PC-3 (cell line): ENCODE data around the gene PCBP3.

Experiments used
- CTCF ChIP-seq: fragments of 300-600 bp; sonication (generic); conservative IDR thresholded peaks from 2 replicates; pipeline ENCODE4 v1.5.1; 2017; ENCODE audit warnings: antibody characterized with exemption, low read depth, mild to moderate bottlenecking, low read length
- EZH2 ChIP-seq: fragments of 300-600 bp; sonication (generic); IDR thresholded peaks from one replicate; pipeline ENCODE4 v1.6.1; 2017; ENCODE audit warnings: antibody characterized with exemption, mild to moderate bottlenecking, low read length; ENCODE audit not compliant: unreplicated experiment

GRCh38 chr21:45603481-45603880 lies 40.0 kb upstream of the PCBP3 start:
- TF ChIP-seq EZH2 = no peak
- no peak for TF ChIP-seq CTCF
